ENCODE data around the gene TRPM3. TPM values are rescaled to one million over a fixed set of nuclear protein-coding genes. Genes with fewer than 3 reads are reported as not detected.

The TRPM3 gene
- total RNA-seq, 1 donor from 2014 or later = 0.25 TPM

DNA sequence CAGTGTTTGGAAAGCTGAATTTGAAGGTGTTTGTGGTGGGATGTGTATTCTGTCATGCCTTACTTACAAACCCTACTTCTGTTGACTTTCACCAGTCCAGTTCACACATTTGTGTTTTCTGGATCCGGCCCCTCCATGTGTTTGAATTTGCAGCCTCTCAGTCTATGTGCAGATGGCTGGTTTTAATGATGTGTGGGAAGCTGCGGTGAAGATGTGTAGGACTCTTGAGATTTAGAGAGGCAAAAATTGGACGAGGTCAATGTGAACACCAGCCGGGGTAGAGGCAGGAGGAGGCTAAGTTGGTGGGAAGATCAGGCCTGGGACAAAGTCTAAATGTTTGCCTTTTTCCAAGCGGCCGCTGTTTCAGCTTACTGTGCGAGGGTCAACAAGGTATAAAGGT lies 591.6 kb downstream of the TRPM3 start:
- H3K4me1 ChIP-seq = no peaks in the 10 kb centered on the region
- no peaks in the 10 kb centered on the region for H3K27me3 ChIP-seq
- DNase-seq (ENCODE audit: extremely low spot score in 2 of 2) = no peak
- intact Hi-C loops (cut with DNase I) = no loop called here
- no peak overlapping the region for H3K27ac ChIP-seq
- H3K9me3 ChIP-seq = no peaks in the 10 kb centered on the region
- no peak overlapping the region for H3K4me3 ChIP-seq
- TF ChIP-seq, protein P1, sequence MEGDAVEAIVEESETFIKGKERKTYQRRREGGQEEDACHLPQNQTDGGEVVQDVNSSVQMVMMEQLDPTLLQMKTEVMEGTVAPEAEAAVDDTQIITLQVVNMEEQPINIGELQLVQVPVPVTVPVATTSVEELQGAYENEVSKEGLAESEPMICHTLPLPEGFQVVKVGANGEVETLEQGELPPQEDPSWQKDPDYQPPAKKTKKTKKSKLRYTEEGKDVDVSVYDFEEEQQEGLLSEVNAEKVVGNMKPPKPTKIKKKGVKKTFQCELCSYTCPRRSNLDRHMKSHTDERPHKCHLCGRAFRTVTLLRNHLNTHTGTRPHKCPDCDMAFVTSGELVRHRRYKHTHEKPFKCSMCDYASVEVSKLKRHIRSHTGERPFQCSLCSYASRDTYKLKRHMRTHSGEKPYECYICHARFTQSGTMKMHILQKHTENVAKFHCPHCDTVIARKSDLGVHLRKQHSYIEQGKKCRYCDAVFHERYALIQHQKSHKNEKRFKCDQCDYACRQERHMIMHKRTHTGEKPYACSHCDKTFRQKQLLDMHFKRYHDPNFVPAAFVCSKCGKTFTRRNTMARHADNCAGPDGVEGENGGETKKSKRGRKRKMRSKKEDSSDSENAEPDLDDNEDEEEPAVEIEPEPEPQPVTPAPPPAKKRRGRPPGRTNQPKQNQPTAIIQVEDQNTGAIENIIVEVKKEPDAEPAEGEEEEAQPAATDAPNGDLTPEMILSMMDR (IDR thresholded peaks at IDR 0.05) = no peak
- TF ChIP-seq POLR2AphosphoS5 (IDR thresholded peaks at IDR 0.05; ENCODE audit: insufficient read depth in 1 of 2, low read depth in 1 of 2) (no peak), POLR2A (IDR thresholded peaks at IDR 0.05) (no peak)
- H3K36me3 ChIP-seq = no peaks in the 10 kb centered on the region

DNA sequence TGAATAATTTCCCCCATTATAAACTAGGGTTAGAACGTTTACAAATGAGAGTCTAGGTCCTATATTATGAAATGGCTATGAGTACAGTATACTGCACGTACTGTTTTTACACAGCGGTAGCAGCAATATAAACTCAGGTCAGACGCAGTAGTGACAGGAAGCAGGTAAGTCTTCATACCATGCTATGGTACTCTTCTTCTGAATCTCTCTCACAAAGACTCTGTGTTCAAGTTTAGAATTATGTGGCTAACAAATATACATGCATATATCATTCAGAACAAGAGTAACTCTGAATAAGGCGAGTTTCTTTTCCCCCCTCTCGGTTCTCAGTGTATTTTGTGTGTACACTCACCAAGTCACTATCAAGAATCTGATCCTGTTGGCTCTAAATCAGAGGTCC lies 592.0 kb downstream of the TRPM3 start:
- no peak for DNase-seq (ENCODE audit: extremely low spot score in 2 of 2)
- TF ChIP-seq, protein P1 (IDR thresholded peaks at IDR 0.05) = no peak
- TF ChIP-seq POLR2A (IDR thresholded peaks at IDR 0.05) = no peak
- no peak for TF ChIP-seq POLR2AphosphoS5 (IDR thresholded peaks at IDR 0.05; ENCODE audit: insufficient read depth in 1 of 2, low read depth in 1 of 2)
- Histone ChIP-seq H3K4me3 (no peak overlapping the region), H3K4me1 (no peaks in the 10 kb centered on the region), H3K36me3 (no peaks in the 10 kb centered on the region), H3K27ac (no peak overlapping the region), H3K9me3 (no peaks in the 10 kb centered on the region), H3K27me3 (no peaks in the 10 kb centered on the region)
- intact Hi-C loops (cut with DNase I) = no loop called here

DNA sequence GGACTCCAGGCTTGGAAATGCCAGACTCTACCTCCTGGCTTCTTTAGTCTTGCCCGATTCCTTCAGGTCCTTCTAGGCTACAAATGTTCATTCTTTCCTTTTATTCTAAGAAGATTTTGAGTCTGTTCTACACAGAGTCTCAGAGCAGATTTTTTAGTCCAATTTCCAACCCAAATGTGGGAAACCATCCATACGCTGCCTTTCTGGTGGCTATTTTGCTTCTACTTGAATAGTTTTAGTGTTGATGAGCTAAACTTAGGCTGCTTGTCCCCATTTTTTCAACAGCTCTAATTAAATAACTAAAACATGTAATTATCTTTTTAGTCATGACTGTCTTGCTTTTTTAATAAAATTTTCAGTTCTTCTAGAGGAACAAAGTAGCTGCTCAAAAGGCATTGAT lies 594.5 kb downstream of the TRPM3 start:
- H3K27ac ChIP-seq = no peak overlapping the region
- no peak overlapping the region for H3K4me3 ChIP-seq
- TF ChIP-seq, protein P1 (IDR thresholded peaks at IDR 0.05) = no peak
- TF ChIP-seq POLR2AphosphoS5 (IDR thresholded peaks at IDR 0.05; ENCODE audit: insufficient read depth in 1 of 2, low read depth in 1 of 2) (no peak), POLR2A (IDR thresholded peaks at IDR 0.05) (no peak)
- H3K36me3 ChIP-seq = no peaks in the 10 kb centered on the region
- DNase-seq (ENCODE audit: extremely low spot score in 2 of 2) = no peak
- H3K9me3 ChIP-seq = no peaks in the 10 kb centered on the region
- H3K27me3 ChIP-seq = no peaks in the 10 kb centered on the region
- intact Hi-C loops (cut with DNase I) = no loop called here
- no peaks in the 10 kb centered on the region for H3K4me1 ChIP-seq

DNA sequence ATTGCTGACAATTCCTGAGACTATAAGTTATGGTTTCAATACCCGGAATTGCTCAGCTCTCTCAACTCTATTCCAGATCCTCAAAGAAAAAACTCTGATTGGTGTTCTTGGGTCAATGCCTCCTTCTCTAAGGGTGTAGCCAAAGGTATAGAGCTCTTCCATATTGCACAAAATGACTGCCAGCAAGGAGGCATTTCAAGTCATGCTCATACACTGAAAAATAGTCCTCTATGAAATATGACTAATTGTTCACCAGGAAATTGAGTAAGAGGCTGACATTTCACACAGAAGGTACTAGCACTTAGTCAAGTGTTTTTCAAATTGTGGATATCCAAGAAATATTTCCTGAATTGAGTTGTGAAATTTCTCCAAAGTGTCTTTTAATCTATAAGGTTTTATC lies 595.9 kb downstream of the TRPM3 start:
- intact Hi-C loops (cut with DNase I) = no loop called here
- H3K36me3 ChIP-seq = no peaks in the 10 kb centered on the region
- no peak overlapping the region for H3K27ac ChIP-seq
- H3K4me3 ChIP-seq = no peak overlapping the region
- H3K9me3 ChIP-seq = no peaks in the 10 kb centered on the region
- H3K27me3 ChIP-seq = no peaks in the 10 kb centered on the region
- no peak for TF ChIP-seq POLR2A (IDR thresholded peaks at IDR 0.05)
- TF ChIP-seq, protein P1 (IDR thresholded peaks at IDR 0.05) = no peak
- no peak for TF ChIP-seq POLR2AphosphoS5 (IDR thresholded peaks at IDR 0.05; ENCODE audit: insufficient read depth in 1 of 2, low read depth in 1 of 2)
- H3K4me1 ChIP-seq = no peaks in the 10 kb centered on the region
- no peak for DNase-seq (ENCODE audit: extremely low spot score in 2 of 2)

DNA sequence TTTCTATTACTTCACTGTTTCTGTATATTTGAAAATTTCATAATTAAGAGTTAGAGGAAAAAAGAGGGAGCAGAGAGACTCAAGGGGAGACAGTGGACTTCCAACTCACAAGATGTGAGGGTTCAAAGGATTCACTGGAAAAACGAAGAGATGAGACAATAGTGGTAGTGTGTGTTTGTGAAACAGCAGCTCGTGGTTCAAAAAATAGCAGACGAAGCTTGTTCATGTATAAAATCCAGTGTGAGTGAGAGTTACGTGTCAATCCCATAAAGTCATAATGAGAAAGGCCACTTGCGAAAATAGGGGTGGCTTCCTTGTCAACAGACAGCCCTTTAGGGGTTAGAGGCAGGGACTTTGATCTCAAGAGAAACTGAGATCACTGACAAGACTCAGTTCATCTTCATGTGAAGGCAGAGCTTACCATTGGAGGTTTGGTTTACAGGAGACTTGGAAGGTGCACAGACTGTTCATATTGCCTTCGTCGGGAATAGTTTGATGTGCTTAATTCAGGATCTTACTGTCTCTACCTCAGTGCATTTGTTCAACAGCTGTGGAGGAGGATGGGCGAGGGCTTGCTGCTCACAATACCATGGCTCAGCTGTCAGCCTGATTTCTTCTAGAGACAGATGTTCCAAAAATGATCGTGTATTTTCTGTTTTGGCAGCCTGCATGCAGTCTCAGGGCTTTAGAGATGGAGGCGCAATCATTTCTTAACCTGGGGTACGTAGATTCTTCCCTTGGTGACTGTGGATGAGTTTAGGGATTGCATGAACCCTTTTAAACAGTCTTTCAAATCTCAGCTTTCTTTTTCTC lies 601.3 kb downstream of the TRPM3 start:
- H3K4me1 ChIP-seq = no peaks in the 10 kb centered on the region
- no peak overlapping the region for H3K27ac ChIP-seq
- H3K36me3 ChIP-seq = no peaks in the 10 kb centered on the region
- H3K27me3 ChIP-seq = no peaks in the 10 kb centered on the region
- TF ChIP-seq POLR2AphosphoS5 (IDR thresholded peaks at IDR 0.05; ENCODE audit: insufficient read depth in 1 of 2, low read depth in 1 of 2) (no peak), POLR2A (IDR thresholded peaks at IDR 0.05) (no peak)
- TF ChIP-seq, protein P1 (IDR thresholded peaks at IDR 0.05) = no peak
- intact Hi-C loops (cut with DNase I) = no loop called here
- no peak overlapping the region for H3K4me3 ChIP-seq
- no peak for DNase-seq (ENCODE audit: extremely low spot score in 2 of 2)
- H3K9me3 ChIP-seq = no peaks in the 10 kb centered on the region

All from vagina (tissue), 2 donors.